Fibroblast of lung (primary cell): Measurements from ENCODE around the gene SLC22A17. TPM values are rescaled to one million over a fixed set of nuclear protein-coding genes. Genes with fewer than 3 reads are reported as not detected.

Source experiments
- DNase-seq, 2 donors: peaks; one replicate each; pipeline versions ENCODE4 v3.0.0 to v3.0.0-alpha.2; 2010; ENCODE audit warnings: low read depth in 2 of 2
- H2AFZ ChIP-seq: 2 replicates; pipeline ENCODE4 v1.5.1; 2012; ENCODE audit warnings: low read length, control low read depth, inconsistent platforms
- H3K27ac ChIP-seq: 2 replicates; pipeline ENCODE4 v1.5.1; 2011; ENCODE audit warnings: low read length, control low read depth; ENCODE audit not compliant: insufficient read depth
- H3K27me3 ChIP-seq: 2 replicates; pipeline ENCODE4 v1.5.1; 2011; ENCODE audit warnings: mild to moderate bottlenecking, low read length; ENCODE audit not compliant: control insufficient read depth, insufficient read depth
- H3K36me3 ChIP-seq: 2 replicates; pipeline ENCODE4 v1.5.1; 2011; ENCODE audit warnings: low read length; ENCODE audit not compliant: control insufficient read depth, insufficient read depth
- H3K4me1 ChIP-seq: 2 replicates; pipeline ENCODE4 v1.5.1; 2011; ENCODE audit warnings: low read length; ENCODE audit not compliant: control insufficient read depth, insufficient read depth; ENCODE audit errors: extremely low read depth
- H3K4me2 ChIP-seq: 2 replicates; pipeline ENCODE4 v1.5.1; 2011; ENCODE audit warnings: low read length, control low read depth; ENCODE audit not compliant: insufficient read depth; ENCODE audit errors: extremely low read depth
- H3K4me3 ChIP-seq, 4 experiments: fragments of 200-600 bp in 1 of 4; sonication (generic) in 1 of 4; replicated peaks in 1 of 4; 2 replicates each; pipeline ENCODE4 v1.5.1; 2011 to 2016; ENCODE audit warnings: low read length in 4 of 4, low read depth in 3 of 4, mild to moderate bottlenecking in 3 of 4, control low read depth in 2 of 4, inconsistent platforms in 1 of 4, mixed read lengths in 1 of 4; ENCODE audit not compliant: insufficient read depth in 1 of 4; ENCODE audit errors: control extremely low read depth in 1 of 4
- H3K79me2 ChIP-seq: 2 replicates; pipeline ENCODE4 v1.5.1; 2012; ENCODE audit warnings: mild to moderate bottlenecking, low read length, inconsistent platforms; ENCODE audit not compliant: control insufficient read depth, insufficient read depth
- H3K9ac ChIP-seq: 2 replicates; pipeline ENCODE4 v1.5.1; 2011; ENCODE audit warnings: mild to moderate bottlenecking, low read length, control low read depth; ENCODE audit not compliant: insufficient read depth
- H3K9me3 ChIP-seq: 2 replicates; pipeline ENCODE4 v1.5.1; 2012; ENCODE audit warnings: low read depth, low read length; ENCODE audit not compliant: control insufficient read depth, insufficient read depth
- H4K20me1 ChIP-seq: 2 replicates; pipeline ENCODE4 v1.5.1; 2011; ENCODE audit warnings: low read length; ENCODE audit not compliant: control insufficient read depth, insufficient read depth; ENCODE audit errors: extremely low read depth
- CTCF ChIP-seq, 2 donors: IDR thresholded peaks in 1 of 2; conservative IDR thresholded peaks in 1 of 2; 1 replicate in 1 of 2; 2 replicates in 1 of 2; pipeline ENCODE4 v1.5.1; 2011 to 2012; ENCODE audit warnings: low read length in 2 of 2, control low read depth in 1 of 2, inconsistent platforms in 1 of 2, low read depth in 1 of 2, mild to moderate bottlenecking in 1 of 2
- EZH2 ChIP-seq: IDR thresholded peaks from 2 replicates; pipeline ENCODE4 v1.5.1; 2012; ENCODE audit warnings: low read length, control low read depth, mild to moderate bottlenecking; ENCODE audit errors: missing control alignments
- polyA plus RNA-seq, 2 donors: library from polyadenylated mRNA; depleted of rRNA in 1 of 2; stranded (reverse) in 1 of 2; unstranded in 1 of 2; fragments of >200 nt; gene quantifications; 2 replicates each; pipeline ENCODE4 v1.2.1, GENCODE V29; 2011 to 2012; ENCODE audit warnings: missing spikeins in 1 of 2
- total RNA-seq: library from RNA; depleted of rRNA; stranded (reverse); fragments of >200 nt; gene quantifications from 2 replicates; pipeline ENCODE4 v1.2.1, GENCODE V29; 2014

Gene SLC22A17
- total and polyA plus RNA-seq, 2 donors (not counting 1 experiment from before 2014, with no cell fraction given) = 7.9 to 23.1 TPM

GRCh38 chr14:23357261-23357660 lies 4.6 kb upstream of the SLC22A17 start:
- no peak for DNase-seq
- Histone ChIP-seq H3K27me3 (no peaks in the 10 kb centered on the region), H3K9ac (no peak overlapping the region), H3K4me1 (no peaks in the 10 kb centered on the region), H3K79me2 (no peaks in the 10 kb centered on the region), H3K9me3 (no peaks in the 10 kb centered on the region), H3K27ac (no peak overlapping the region), H3K36me3 (no peaks in the 10 kb centered on the region), H2AFZ (no peak overlapping the region), H3K4me2 (no peak overlapping the region), H3K4me3 (no peak overlapping the region), H4K20me1 (no peaks in the 10 kb centered on the region)
- TF ChIP-seq EZH2 (no peak), CTCF (conservative IDR thresholded peaks at IDR 0.05 in 1 of 2, IDR thresholded peaks at IDR 0.05 in 1 of 2; ENCODE audit: low read depth in 1 of 2, low read length in 2 of 2) (no peak)

- H3K4me2 ChIP-seq = no peak overlapping the region
- H3K27ac ChIP-seq = no peak overlapping the region
- H3K36me3 ChIP-seq = no peaks in the 10 kb centered on the region
- H3K9me3 ChIP-seq = no peaks in the 10 kb centered on the region
- no peaks in the 10 kb centered on the region for H3K4me1 ChIP-seq
- no peak for DNase-seq
- no peaks in the 10 kb centered on the region for H4K20me1 ChIP-seq
- peaks cover 1% of the 10 kb centered on the region for H3K27me3 ChIP-seq
- H3K79me2 ChIP-seq = no peaks in the 10 kb centered on the region
- H3K9ac ChIP-seq = no peak overlapping the region
- no peak overlapping the region for H3K4me3 ChIP-seq
- H2AFZ ChIP-seq = no peak overlapping the region
- TF ChIP-seq EZH2 = no peak
- no peak for TF ChIP-seq CTCF (conservative IDR thresholded peaks at IDR 0.05 in 1 of 2, IDR thresholded peaks at IDR 0.05 in 1 of 2; ENCODE audit: low read depth in 1 of 2, low read length in 2 of 2)
Measured at GRCh38 chr14:23356662-23357061, 4.0 kb upstream of the SLC22A17 start.

GRCh38 chr14:23355871-23356435 lies 3.3 kb upstream of the SLC22A17 start:
- no peak for TF ChIP-seq CTCF (conservative IDR thresholded peaks at IDR 0.05 in 1 of 2, IDR thresholded peaks at IDR 0.05 in 1 of 2; ENCODE audit: low read depth in 1 of 2, low read length in 2 of 2)
- TF ChIP-seq EZH2 = no peak
- H2AFZ ChIP-seq = no peak overlapping the region
- no peaks in the 10 kb centered on the region for H3K4me1 ChIP-seq
- no peaks in the 10 kb centered on the region for H3K79me2 ChIP-seq
- no peak overlapping the region for H3K4me2 ChIP-seq
- no peak for DNase-seq
- H3K36me3 ChIP-seq = no peaks in the 10 kb centered on the region
- no peak overlapping the region for H3K4me3 ChIP-seq
- H3K9ac ChIP-seq = no peak overlapping the region
- H3K27ac ChIP-seq = no peak overlapping the region
- H3K27me3 ChIP-seq = peaks cover 2% of the 10 kb centered on the region
- H4K20me1 ChIP-seq = no peaks in the 10 kb centered on the region
- H3K9me3 ChIP-seq = no peaks in the 10 kb centered on the region
